K562 (cell line): ENCODE measurements around the gene BPIFB2. TPM values are rescaled to one million over a fixed set of nuclear protein-coding genes. Genes with fewer than 3 reads are reported as not detected.

Source experiments
- ATAC-seq: fragments of 200-7000 bp; cut with Tn5 transposase; 3 replicates; pipeline ENCODE4 v1.9.1; 2020; ENCODE audit warnings: moderate library complexity
- BruUV-seq: library from RNA; stranded (reverse); fragments of 400-500 nt; replicated peaks from 2 replicates; lab custom pipeline; 2021; lab: Mats Ljungman, UMichigan
- CTCF ChIA-PET: fragments of 300-600 bp; formaldehyde crosslinking; extraction: SDS; loops from one replicate; lab custom pipeline; 2021; ENCODE audit warnings: low intra/inter-chr PET ratio; lab: Yijun Ruan, JAX
- POLR2A ChIA-PET: fragments of 300-600, 350-650 bp; sonication (Branson Sonifier 250); formaldehyde crosslinking; extraction: SDS; loops from one replicate; lab custom pipeline; 2021; ENCODE audit warnings: antibody characterized with exemption, inconsistent platforms; lab: Yijun Ruan, JAX
- DNase-seq, 4 experiments: peaks; one replicate each; pipeline versions ENCODE4 v3.0.0 to v3.0.0-alpha.2; 2011 to 2018; ENCODE audit warnings: low spot score in 3 of 4, mixed read lengths in 3 of 4; ENCODE audit errors: extremely low read depth in 1 of 4
- FAIRE-seq: peaks from 2 replicates; lab custom pipeline; 2011; peaks lifted over from hg19 to GRCh38; lab: Jason Lieb, UNC
- H2AFZ ChIP-seq: 2 replicates; pipeline ENCODE4 v1.6.0; 2011; ENCODE audit warnings: low read depth, low read length, control low read depth, inconsistent platforms
- H3K27ac ChIP-seq: fragments of 200-600 bp; 3 replicates; pipeline ENCODE4 v1.8.0; 2011; ENCODE audit warnings: low read depth, mild to moderate bottlenecking, control low read depth, inconsistent platforms, low read length, moderate library complexity, mixed read lengths; ENCODE audit errors: extremely low read depth
- H3K27me3 ChIP-seq, 2 experiments: fragments of 300-600 bp in 1 of 2; 2 replicates in 1 of 2; 3 replicates in 1 of 2; pipeline versions ENCODE4 v1.6.0 to v1.8.0; 2011; ENCODE audit warnings: inconsistent platforms in 2 of 2, low read length in 2 of 2, mild to moderate bottlenecking in 1 of 2, mixed read lengths in 1 of 2, moderate library complexity in 1 of 2; ENCODE audit not compliant: control insufficient read depth in 2 of 2, insufficient read depth in 2 of 2
- H3K36me3 ChIP-seq: fragments of 300-600 bp; 3 replicates; pipeline ENCODE4 v1.8.0; 2011; ENCODE audit warnings: mild to moderate bottlenecking, low read length, inconsistent platforms; ENCODE audit not compliant: control insufficient read depth, insufficient read depth
- H3K4me1 ChIP-seq, 2 experiments: fragments of 200-600 bp in 1 of 2; replicated peaks in 1 of 2; 2 replicates in 1 of 2; 3 replicates in 1 of 2; pipeline versions ENCODE4 v1.5.1 to v1.8.0; 2011; ENCODE audit warnings: inconsistent platforms in 2 of 2, low read length in 2 of 2, mild to moderate bottlenecking in 1 of 2, mixed read lengths in 1 of 2, moderate library complexity in 1 of 2; ENCODE audit not compliant: control insufficient read depth in 2 of 2, insufficient read depth in 2 of 2
- H3K4me2 ChIP-seq: 2 replicates; pipeline ENCODE4 v1.6.1; 2011; ENCODE audit warnings: low read length, control low read depth, inconsistent platforms, mixed read lengths; ENCODE audit not compliant: insufficient read depth
- H3K4me3 ChIP-seq: fragments of 200-600 bp; sonication (generic), shearing (Covaris generic); 2 replicates; pipeline ENCODE4 v1.5.1; 2016; ENCODE audit warnings: control low read depth, inconsistent platforms
- H3K79me2 ChIP-seq: fragments of 200-600 bp; 3 replicates; pipeline ENCODE4 v1.8.0; 2011; ENCODE audit warnings: low read length, inconsistent platforms; ENCODE audit not compliant: control insufficient read depth, insufficient read depth
- H3K9ac ChIP-seq, 2 experiments: 2 replicates each; pipeline versions ENCODE4 v1.6.0 to v1.6.1; 2011; ENCODE audit warnings: low read depth in 2 of 2, low read length in 2 of 2, control low read depth in 1 of 2, inconsistent platforms in 1 of 2, mild to moderate bottlenecking in 1 of 2, mixed read lengths in 1 of 2; ENCODE audit not compliant: insufficient read depth in 1 of 2
- H3K9me1 ChIP-seq: one replicate; pipeline ENCODE4 v1.6.0; 2011; ENCODE audit warnings: inconsistent platforms, mild to moderate bottlenecking, low read length, moderate library complexity; ENCODE audit not compliant: control insufficient read depth, insufficient read depth
- H3K9me3 ChIP-seq: replicated peaks from 2 replicates; pipeline ENCODE4 v1.5.1; 2011; ENCODE audit warnings: low read depth, low read length, inconsistent platforms; ENCODE audit not compliant: control insufficient read depth, insufficient read depth
- H4K20me1 ChIP-seq: replicated peaks from 2 replicates; pipeline ENCODE4 v1.6.1; 2011; ENCODE audit warnings: low read length, inconsistent platforms, mixed read lengths; ENCODE audit not compliant: control insufficient read depth, insufficient read depth
- ADNP ChIP-seq: fragments of 200-800 bp; sonication (Bioruptor generic); IDR thresholded peaks from 2 replicates; pipeline ENCODE4 v1.6.1; 2016; ENCODE audit warnings: missing genetic modification characterization, missing compliant biosample characterization
- CCAR2 ChIP-seq: fragments of 200-400 bp; formaldehyde crosslinking; IDR thresholded peaks from 2 replicates; pipeline ENCODE4 v1.6.1; 2017; ENCODE audit warnings: mild to moderate bottlenecking, low read depth, low read length
- CHCHD3 ChIP-seq: fragments of 250-450 bp; sonication (Bioruptor Pico); IDR thresholded peaks from 2 replicates; pipeline ENCODE4 v2.1.2; 2022; ENCODE audit warnings: mild to moderate bottlenecking
- E2F5 ChIP-seq: sonication (generic); formaldehyde crosslinking; IDR thresholded peaks from 2 replicates; pipeline ENCODE4 v1.8.0; 2022; ENCODE audit warnings: mild to moderate bottlenecking, missing genetic modification reagents
- GATAD2B ChIP-seq: fragments of 450-650 bp; IDR thresholded peaks from 2 replicates; pipeline ENCODE4 v1.6.1; 2017; ENCODE audit warnings: mild to moderate bottlenecking, borderline replicate concordance
- ILK ChIP-seq: fragments of 450-650 bp; IDR thresholded peaks from 2 replicates; pipeline ENCODE4 v1.6.1; 2016; ENCODE audit warnings: missing genetic modification characterization, low read depth, mild to moderate bottlenecking, missing compliant biosample characterization, moderate library complexity, borderline replicate concordance
- ZC3H11A ChIP-seq: IDR thresholded peaks from 2 replicates; pipeline ENCODE4 v1.6.1; 2012; ENCODE audit warnings: low read depth, low read length, improper control_type of control experiment
- ZNF280B ChIP-seq: fragments of 250-450 bp; sonication (Bioruptor Pico); IDR thresholded peaks from 2 replicates; pipeline ENCODE4 v1.5.1; 2021; ENCODE audit warnings: mild to moderate bottlenecking
- ZNF311 ChIP-seq: fragments of 250-450 bp; sonication (Bioruptor Pico); IDR thresholded peaks from 2 replicates; pipeline ENCODE4 v1.4.0; 2020; ENCODE audit warnings: mild to moderate bottlenecking, moderate library complexity
- whole genome bisulfite sequencing: fragments of 100-300 bp; shearing (Covaris generic); methylation state at CpG from one replicate; pipeline ENCODE4 v1.1.6; 2016; ENCODE audit warnings: low coverage, mixed read lengths; ENCODE audit not compliant: insufficient coverage; ENCODE audit errors: missing lambda C conversion rate; 5-methylcytosine and 5-hydroxymethylcytosine counted together
- in situ Hi-C: fragments of 300-500 bp; cut with MboI; formaldehyde crosslinking; loops from 4 replicates; pipeline ENCODE4 v1.15.0; 2018; ENCODE audit warnings: inconsistent platforms, mixed read lengths
- intact Hi-C: fragments of 100-400 bp; cut with micrococcal nuclease; formaldehyde crosslinking; loops from 2 replicates; pipeline ENCODE4 v1.14.2; 2022
- polyA plus RNA-seq, 8 experiments: library from polyadenylated mRNA; depleted of rRNA in 4 of 8; stranded (reverse) in 5 of 8; unstranded in 3 of 8; fragments of >200 nt; fragmentation: Nextera tagmentation in 2 of 8; fragmentation: Illumina TruSeq in 1 of 8; extraction: Ambion mirVana in 2 of 8; extraction: Trizol in 1 of 8; gene quantifications; 2 replicates each; pipeline versions ENCODE4 v1.2.1 to v1.2.3, GENCODE V29; 2011 to 2014; ENCODE audit warnings: inconsistent platforms in 1 of 8, missing spikeins in 1 of 8
- total RNA-seq, 7 experiments: library from RNA; depleted of rRNA in 6 of 7; stranded (reverse); fragments of >200 nt in 6 of 7; fragmentation: Illumina TruSeq in 2 of 7; extraction: Trizol in 2 of 7; gene quantifications; 2 replicates each; pipeline versions ENCODE4 v1.2.1 to v1.2.3, GENCODE V29; 2011 to 2021; ENCODE audit warnings: low replicate concordance in 1 of 7

The BPIFB2 gene
- total and polyA plus RNA-seq, 9 of the 15 experiments (the other 6 are each of a cell fraction or from before 2014, with no cell fraction given): not detected

- Histone ChIP-seq H3K9ac (no peak overlapping the region), H3K4me2 (no peak overlapping the region), H3K79me2 (no peaks in the 10 kb centered on the region), H2AFZ (no peak overlapping the region), H3K4me3 (no peak overlapping the region), H3K36me3 (no peaks in the 10 kb centered on the region), H3K4me1 (peaks cover 0 to 3% of the 10 kb centered on the region in 2 experiments; a peak in 1 of 5 replicates), H4K20me1 (peaks cover 13% of the 10 kb centered on the region; the same call in 1 of the 2 replicates), H3K9me3 (no peaks in the 10 kb centered on the region), H3K27me3 (peaks cover 19 to 72% of the 10 kb centered on the region in 2 experiments; a peak in 4 of 5 replicates), H3K9me1 (no peaks in the 10 kb centered on the region), H3K27ac (no peak overlapping the region)
- in situ Hi-C loops (no loop called here), intact Hi-C loops (no loop called here)
- no peak for DNase-seq
- WGBS: 1% methylated on average over 10 of the region's 11 CpGs
- no peak for ATAC-seq
- no TSS peak for BruUV-seq
- CTCF ChIA-PET: no interaction called here
- TF ChIP-seq ZC3H11A (no peak), ADNP (tag) (no peak), ILK (tag) (no peak), ZNF280B (CRISPR knock-in tag) (no peak), GATAD2B (no peak), ZNF311 (CRISPR knock-in tag) (no peak), CCAR2 (no peak), E2F5 (CRISPR knock-in tag) (no peak), CHCHD3 (CRISPR knock-in tag) (no peak)
- TF ChIP-seq, all 486 proteins: peak for 0
- FAIRE-seq: no peak
- POLR2A ChIA-PET: no interaction called here
Measured at GRCh38 chr20:33064572-33065287, 57.2 kb downstream of the BPIFB2 start.
